LHCN-M2 (cell line): ENCODE results near the gene ADGRL3. TPM values are rescaled to one million over a fixed set of nuclear protein-coding genes. Genes with fewer than 3 reads are reported as not detected.
A peak's percentile ranks its signal among the peaks of the same experiment; 100 is the strongest.
"Not testable (repeated sequence)": the region's sequence is repeated elsewhere in the genome, so short reads cannot be mapped to it uniquely, and the experiment has no call there.

Experiments used
- DNase-seq: peaks from one replicate; pipeline ENCODE4 v3.0.0-alpha.2; 2012; ENCODE audit warnings: low read depth
- total RNA-seq: library from RNA; depleted of rRNA; stranded (reverse); fragments of >200 nt; gene quantifications from 2 replicates; pipeline ENCODE4 v1.2.3, GENCODE V29; 2014

The ADGRL3 gene
- total RNA-seq, 1 experiment from 2014 or later = 0.11 TPM

DNA sequence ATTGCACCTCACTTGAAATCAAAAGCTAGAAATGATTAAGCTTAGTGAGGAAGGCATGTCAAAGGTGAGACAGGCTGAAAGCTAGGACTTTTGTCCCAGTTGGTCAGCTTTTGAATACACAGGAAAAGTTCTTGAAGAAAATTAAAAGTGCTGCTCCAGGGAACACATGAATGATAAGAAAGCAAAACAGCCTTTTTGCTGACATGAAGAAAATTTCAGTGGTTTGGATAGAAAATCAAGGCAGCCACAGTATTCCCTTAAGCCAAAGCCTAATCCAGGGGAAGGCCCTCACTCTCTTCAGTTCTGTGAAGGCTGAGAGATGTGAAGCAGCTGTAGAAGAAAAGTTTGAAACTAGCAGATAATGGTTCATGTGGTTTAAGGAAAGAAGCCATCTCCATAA is 150.8 kb downstream of the ADGRL3 start:
- no peak for DNase-seq

DNA sequence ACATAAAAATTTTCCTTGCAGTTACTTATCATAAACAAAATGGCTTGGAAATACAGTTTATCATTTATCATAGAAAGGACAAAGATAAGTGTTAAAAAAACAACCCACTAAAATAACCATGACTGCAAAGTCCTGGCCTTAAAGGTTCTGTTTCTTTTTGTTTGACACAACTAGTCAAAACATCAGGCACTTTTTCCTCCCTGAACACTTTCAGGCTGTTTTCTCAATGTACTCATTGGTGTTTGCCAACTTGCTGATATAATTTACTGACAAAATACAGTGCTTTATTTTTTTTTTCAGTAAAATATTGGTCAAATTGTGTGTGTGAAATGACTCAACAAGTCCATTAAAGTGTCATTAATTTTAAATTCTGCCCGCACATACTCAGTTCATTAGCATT is 156.6 kb downstream of the ADGRL3 start:
- DNase-seq = no peak

DNA sequence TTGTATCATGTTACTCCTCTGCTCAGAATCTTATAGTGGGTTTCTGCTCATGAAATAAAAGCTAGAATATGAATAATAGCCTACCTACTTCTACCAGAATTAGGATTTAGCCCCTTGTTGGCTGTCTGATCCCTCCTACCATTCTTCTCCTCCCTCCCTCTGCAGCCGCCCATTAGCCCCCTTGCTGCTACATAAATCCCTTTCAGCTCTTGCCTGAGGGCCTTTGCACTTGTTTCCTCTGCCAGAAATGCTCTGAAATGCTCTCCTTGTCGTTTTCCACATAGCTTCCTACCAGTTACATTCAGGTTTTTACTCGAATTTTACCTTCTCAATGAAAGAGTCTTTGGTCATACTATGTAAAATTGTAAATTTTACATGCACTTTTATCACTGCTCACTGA is 159.2 kb downstream of the ADGRL3 start:
- DNase-seq = no peak

DNA sequence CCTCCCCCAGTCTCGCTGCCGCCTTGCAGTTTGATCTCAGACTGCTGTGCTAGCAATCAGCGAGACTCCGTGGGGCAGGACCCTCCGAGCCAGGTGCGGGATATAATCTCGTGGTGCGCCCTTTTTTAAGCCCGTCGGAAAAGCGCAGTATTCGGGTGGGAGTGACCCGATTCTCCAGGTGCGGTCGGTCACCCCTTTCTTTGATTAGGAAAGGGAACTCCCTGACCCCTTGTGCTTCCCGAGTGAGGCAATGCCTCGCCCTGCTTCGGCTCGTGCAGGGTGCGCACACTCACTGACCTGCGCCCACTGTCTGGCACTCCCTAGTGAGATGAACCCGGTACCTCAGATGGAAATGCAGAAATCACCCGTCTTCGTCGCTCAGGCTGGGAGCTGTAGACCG is 172.7 kb downstream of the ADGRL3 start:
- DNase-seq = not testable (repeated sequence)

DNA sequence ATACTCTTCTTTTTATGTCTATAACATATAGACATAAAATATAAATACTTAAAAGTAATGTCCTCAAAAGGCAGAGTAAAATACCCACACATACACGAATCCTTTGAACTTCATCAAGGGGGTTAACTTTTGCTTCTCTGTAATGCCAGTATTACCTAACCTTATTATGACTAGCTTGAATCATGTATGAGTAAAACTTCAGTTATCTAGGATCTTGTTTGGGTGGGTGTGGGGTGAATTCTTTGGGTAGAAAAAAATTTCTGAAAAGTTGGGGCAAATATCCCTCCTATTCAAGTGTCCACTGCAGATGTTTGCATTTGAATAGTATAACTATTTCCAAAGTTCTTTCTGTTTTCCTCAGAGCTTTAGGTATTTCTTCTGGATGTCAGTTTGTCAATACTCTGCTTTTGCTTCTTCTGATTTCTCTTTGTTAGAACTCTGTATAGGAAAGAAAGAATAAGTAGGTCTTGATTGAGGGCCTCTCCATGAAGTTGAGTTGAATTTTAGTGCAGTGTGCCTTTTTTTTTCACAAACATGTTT is 173.8 kb downstream of the ADGRL3 start:
- DNase-seq = peak; percentile 61

DNA sequence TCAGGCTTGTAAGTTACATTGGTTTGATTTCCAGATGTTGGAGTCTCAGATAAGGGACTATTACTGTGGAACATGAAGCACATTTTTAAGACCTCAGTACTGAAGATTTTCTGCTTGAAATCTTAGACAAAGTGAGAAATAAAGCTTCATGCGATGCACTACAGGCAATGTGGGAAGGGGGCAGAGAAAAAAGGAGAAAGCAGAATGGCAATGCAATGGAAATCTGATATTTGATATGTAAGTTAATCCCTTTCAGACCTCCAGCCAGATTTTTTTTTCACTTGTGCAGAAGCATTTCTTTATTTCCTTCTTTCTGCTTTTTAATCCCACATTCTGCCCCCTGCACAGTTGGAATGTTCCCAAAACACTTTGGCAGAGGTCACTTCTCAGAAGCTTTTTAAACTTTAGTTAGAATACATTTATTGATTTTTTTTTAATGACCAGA is 174.3 kb downstream of the ADGRL3 start:
- peak; percentile 50 for DNase-seq

DNA sequence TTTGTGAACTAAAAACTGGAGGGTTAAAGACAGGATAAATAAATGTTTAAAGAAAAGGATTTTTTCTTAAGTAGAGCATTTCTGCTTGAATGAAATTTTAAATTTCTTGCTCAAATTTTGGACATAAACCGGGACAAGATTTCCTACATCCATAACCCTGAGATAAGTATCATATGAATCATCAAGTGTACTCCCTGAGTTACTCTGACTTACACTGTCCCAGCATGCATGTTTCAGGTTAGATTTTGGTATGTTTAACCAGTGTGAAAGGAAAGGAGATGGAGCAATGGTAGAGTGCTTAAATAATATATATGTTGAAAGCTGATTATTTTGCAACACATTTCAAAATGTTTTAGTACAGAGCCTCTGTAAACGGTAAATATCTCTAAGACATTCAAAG is 175.2 kb downstream of the ADGRL3 start:
- peak; percentile 36 for DNase-seq

DNA sequence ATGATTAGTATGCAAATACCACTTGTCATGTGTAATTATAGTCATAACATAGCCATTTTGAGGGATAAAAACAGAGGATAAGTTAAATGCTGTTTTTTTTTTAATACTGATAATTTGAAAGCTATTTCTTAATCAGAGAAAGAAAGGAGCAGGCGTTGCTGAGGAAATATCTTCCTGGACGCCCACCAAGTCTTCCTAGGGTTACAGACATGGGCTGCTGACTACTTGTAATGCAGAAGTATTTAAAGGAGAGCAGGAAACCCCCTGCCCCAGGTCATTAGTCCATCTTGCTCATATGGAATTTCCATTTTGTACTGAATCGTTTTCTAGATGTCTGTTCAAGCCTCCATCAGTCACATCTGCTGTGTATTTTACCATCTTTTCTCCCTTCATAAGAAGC is 176.2 kb downstream of the ADGRL3 start:
- no peak for DNase-seq

DNA sequence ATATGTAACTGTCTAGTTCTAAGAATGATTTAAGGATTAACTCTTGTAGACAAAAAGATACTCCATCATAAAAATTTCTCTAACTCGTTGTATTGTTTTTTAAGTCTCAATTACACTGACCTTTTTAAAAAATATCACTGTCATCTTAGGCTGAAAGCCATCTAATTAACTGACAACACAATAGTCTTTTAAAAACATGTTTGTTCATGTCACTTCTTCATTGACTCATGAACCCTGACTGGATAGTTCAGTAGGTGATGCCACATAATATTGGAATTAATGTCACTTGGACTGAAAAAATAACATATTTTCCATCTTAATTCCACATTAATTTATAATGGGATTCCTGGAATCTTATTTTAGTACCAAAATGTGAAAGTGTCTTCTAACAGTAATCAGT is 179.3 kb downstream of the ADGRL3 start:
- DNase-seq = no peak

DNA sequence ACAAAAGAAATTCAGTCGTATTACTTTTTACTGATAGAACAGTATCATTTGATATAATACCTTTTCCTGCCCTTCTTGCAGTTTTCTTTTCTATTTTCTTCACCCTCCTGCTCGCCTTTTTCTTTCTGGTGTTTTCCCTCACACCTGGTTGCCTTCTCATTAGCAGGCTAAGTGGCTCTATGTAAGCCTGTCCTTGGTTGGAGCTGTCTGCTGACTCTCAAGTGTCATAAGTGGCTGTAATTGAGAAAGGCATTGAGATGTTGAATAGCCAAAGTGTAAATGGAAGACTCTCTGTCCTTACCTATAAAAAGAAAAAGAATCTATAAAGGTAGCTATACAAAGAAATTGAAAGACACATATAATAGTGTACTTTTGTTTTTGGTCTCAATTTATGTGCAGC is 180.7 kb downstream of the ADGRL3 start:
- no peak for DNase-seq

DNA sequence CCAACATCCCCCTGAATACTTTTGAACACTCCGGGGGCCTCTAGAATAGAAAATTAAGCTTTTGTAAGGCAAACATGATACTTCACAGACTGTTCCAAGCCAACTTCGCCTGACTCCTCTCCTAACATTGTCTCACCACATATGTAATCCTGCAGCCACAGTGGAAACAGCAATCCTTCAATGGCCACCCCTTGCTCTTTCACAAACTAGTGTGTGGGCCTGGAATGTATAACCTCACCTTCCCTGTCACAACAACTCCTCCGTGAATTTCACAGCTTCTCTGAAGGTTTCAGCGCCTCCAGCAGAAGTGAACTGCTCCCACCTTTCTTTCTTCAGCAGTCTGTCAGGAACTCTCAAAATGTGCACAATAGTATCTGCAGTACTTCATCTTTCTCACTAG is 185.1 kb downstream of the ADGRL3 start:
- no peak for DNase-seq

DNA sequence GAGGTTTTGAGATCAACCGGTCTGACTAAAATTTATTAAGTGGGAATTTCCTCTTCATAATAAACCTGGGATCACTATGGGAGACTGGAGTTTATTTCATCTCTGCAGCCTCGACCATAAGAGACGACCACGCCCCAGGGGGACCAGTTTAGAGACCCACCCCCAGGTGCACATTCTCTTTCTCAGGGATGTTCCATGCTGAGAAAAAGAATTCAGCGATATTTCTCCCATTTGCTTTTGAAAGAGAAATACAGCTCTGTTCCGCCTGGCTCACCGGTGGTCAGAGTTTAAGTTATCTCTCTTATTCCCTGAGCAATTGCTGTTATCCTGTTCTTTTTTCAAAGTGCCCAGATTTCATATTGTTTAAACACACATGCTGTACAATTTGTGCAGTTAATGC is 187.2 kb downstream of the ADGRL3 start:
- not testable (repeated sequence) for DNase-seq

DNA sequence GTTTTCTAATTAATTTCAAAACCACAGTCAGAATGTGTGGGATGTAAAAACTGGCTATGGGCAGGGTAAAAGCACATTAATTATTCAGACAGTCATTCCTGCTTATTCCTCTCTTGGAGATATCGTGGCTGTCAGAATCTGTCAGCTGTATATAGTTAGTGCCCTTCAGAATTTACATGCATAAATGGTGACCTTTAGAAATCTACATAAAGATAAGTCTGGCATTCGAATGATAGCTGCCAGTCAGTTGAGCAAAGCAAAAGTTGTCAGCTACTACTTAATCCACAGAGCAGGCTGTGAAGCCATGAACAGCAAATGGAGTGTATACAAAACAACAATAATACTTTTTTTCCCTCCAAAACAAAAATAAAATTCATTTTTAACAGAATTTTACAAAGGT is 189.5 kb downstream of the ADGRL3 start:
- DNase-seq = no peak

DNA sequence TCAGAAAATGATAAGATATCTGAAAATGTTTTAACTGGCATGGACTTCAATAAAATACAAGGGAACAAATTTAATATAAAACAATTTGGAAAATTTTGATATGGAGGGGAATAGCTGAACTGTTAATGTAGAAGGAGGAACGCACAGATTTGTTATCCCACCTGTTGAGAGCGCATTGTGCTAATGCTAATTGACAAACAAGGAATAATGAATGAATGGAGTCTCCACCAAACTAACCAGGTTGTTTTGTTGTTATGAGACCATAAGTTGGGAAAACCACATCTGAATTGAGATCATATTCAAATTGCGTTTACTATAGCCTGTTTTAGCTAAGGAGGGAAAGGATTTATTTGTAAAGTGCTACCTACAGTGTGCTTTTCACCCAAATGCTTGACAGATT is 195.6 kb downstream of the ADGRL3 start:
- no peak for DNase-seq

DNA sequence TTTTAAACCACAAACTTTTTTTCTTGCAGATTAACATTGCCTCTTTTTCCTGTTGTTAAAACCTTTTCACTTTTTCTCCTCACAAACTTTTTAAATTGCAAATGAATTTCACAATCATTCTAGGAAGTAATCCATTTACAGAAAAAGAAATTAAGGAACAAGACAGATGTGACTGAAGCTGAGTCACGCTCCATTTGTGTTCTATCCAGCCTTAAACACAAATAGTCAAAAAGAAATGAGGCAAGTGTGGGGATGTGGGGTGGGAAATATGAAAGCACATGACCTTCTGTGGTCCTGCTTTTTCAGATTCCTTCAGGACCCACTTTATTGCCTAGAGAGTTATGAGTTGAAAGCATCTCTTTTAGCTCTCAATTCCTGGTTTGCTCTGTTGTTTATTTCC is 197.0 kb downstream of the ADGRL3 start:
- peak; percentile 74 for DNase-seq

DNA sequence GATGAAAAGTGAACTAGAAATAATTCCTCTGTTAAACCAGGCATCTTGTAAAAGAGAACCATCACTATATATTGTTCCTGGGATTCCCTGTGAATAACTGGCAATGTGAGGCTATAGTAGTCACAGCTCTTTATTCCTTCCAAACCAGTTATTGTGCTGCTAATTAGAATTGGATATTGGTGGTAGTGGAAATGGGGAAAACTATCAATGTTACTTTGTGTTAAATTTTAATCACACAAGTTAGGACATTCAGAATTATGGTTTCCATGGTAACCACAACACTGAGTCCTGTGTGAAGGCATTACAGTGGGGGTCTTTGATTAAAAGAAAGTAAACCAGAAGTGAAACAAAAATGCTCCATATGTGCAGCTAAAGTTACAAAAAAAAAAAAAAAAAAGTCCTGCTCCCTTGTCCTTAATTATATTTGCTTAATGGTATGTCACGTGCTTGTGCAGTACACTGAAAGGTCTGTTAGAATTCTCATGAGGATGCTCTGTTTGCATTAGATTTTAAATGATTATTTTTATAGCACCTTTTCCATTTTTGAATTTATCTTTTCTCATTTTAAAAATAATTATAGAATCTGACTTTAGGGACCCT is 200.4 kb downstream of the ADGRL3 start:
- no peak for DNase-seq

DNA sequence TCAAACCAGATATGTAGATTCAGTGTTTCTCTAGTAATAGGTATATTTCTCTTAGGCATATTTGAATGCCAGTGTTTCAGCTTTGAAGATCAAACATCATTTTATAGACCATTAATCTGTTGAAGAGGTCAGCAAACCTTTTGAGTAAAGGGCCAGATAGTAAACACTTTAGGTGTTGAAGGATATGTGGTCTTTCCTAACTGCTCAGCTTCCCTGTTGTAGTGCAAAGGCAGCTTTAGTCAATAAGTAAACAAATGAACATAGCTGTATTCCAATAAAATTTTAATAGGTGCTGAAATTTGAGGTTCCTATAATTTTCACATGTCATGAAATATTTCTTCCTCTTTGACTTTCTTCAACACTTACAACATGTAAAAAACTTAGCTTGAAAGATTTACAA is 201.6 kb downstream of the ADGRL3 start:
- no peak for DNase-seq

DNA sequence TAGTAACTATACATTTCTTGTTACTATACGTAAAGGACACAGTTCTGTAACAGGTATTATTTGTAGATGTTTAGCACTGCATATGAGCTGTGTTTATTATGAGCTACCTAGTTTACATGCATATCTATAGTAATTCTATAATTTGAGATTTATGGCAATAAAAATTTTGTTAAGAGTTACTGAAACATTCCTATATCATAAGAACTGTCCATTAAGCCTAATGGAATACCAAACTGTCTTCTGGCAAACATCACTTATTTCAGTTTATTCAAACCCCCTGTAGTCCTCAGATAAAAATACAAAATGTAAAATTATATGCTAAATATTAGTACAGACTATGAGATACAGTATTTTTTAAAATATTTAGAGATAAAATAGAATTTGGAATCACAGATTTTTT is 205.2 kb downstream of the ADGRL3 start:
- DNase-seq = no peak

DNA sequence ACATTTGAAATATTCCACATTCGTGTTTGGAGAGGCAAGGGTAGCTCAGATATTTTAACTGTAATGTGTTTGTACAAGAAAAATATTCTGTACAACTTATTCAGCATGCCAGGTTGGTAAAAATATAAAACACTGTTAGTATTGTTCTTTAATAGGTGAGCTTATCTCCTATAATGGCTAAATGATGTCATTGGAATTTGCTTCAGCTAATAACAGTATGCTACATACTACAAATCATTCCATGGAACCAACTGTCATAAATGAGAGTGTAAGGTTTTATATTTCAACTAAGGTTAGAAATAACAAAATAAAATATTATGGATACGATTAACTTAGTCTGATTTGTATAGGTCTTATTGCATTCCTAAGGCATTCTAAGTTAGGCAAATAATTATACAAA is 206.6 kb downstream of the ADGRL3 start:
- no peak for DNase-seq

DNA sequence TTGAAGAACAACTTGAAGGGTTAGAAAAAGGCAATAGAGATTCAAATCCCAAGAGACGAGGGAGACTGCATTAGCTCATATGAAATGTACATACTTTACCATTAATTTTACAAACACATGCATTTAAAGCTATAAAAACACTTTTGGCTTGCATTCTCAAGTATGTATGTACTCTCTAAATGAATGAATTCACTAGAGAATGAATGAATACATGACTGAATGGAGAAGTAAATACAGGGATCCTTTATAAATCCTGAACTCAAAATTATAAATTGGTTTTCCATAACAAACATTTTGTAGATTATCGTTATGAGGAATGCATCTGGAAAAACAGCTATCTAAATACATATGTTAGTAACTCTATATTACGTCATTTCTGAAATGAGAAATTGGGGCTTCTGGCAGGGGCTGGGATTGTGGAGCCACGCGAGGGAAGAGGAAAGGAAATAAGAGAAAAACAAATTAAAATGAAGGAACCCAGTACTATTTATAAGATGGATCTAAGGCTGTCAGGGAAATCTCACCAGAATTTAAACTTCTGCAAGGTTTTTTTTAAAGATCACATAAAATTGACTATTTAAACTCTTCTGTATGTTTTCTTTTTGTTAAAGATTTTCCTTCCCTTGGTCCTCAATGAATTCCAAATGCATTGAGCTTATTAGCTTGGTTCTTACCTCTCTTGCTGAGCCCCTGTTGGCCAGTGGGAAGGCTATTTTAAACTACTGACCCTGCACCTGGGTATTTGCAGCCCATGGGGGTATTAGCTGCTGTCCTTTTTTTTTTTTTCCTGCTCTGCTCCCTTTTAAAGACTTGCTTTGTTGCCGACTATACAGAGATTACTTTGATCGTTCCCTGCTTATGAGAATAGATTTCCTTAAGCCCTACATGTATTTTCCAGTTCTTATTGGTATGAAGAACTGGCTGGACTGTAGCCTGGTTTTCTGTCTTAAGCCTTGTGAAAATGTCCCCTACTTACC is 207.8 kb downstream of the ADGRL3 start:
- DNase-seq = no peak

DNA sequence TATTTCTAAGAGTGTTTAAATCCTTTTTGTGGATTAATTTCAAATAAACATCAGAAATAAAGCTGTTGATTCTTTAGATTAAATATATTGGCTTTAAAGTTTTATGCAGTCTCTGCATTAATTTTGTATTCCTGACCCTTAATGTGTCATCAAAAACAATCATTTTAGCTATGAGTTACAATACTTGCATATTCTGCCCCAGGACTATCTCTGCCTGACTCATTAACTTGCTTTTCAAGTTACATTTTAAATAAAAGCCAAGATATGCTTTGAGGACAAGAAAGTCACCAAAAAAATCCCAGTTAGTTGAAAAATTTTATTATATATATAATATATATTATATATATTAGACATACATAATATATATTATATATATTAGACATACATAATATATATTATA is 208.7 kb downstream of the ADGRL3 start:
- DNase-seq = no peak

DNA sequence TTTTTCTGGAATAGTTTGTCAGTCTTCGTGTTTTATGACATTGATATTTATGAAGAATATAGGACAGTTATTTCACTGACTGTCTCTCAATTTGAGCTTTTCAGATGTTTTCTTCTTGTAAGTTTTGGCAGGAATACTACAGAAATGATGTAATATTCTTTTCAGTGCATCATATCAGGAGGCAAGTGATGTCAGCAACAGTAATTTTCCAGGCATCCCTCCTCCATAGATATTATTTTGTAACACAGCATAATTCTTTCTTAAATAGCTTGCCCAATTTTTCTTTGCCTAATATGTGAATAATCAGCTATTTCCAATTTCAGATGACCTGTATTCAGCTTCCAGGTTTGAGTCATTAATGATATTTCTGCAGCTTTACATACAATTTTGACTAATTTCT is 211.1 kb downstream of the ADGRL3 start:
- no peak for DNase-seq

DNA sequence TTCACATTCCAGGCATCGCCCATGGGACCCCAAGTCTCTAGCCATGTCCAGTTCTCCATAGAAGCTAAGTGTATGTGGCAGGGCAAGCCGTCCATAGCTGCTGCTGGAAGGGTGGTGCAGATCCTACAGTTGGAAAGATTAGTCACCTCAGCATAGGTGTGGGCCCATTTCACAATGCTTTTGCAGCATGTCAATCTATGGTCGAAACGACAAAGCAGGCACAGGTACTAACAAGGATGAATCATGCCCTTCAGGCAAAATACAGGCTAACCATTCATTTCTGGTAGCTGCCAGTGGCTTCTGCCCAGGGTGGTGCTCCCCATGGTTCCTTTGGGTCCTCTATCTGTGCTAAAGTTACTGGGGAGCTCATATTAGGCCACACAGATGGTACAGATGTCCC is 225.2 kb downstream of the ADGRL3 start:
- DNase-seq = no peak
